MM.1S (cell line): ENCODE measurements around the gene QSOX1.

Experiments used
- DNase-seq: peaks from one replicate; pipeline ENCODE4 v3.0.0-alpha.2; 2015
- H2AFZ ChIP-seq: fragments of 300-600 bp; sonication (generic); 2 replicates; pipeline ENCODE4 v1.6.0; 2016; ENCODE audit warnings: antibody characterized with exemption, low read length
- H3F3A ChIP-seq: fragments of 300-600 bp; sonication (generic); 2 replicates; pipeline ENCODE4 v1.6.1; 2016; ENCODE audit warnings: mild to moderate bottlenecking, antibody characterized with exemption, low read length, moderate library complexity, mixed read lengths; ENCODE audit not compliant: insufficient read depth
- H3K27ac ChIP-seq: fragments of 300-600 bp; sonication (generic); 2 replicates; pipeline ENCODE4 v1.5.1; 2016; ENCODE audit warnings: mild to moderate bottlenecking, low read length
- H3K27me3 ChIP-seq: fragments of 300-600 bp; sonication (generic); replicated peaks from 2 replicates; pipeline ENCODE4 v1.6.0; 2016; ENCODE audit warnings: low read length; ENCODE audit not compliant: insufficient read depth
- H3K36me3 ChIP-seq: fragments of 300-600 bp; sonication (generic); replicated peaks from 2 replicates; pipeline ENCODE4 v1.6.1; 2016; ENCODE audit warnings: mild to moderate bottlenecking, low read length, mixed read lengths; ENCODE audit not compliant: insufficient read depth
- H3K4me1 ChIP-seq: fragments of 300-600 bp; sonication (generic); 2 replicates; pipeline ENCODE4 v1.6.1; 2016; ENCODE audit warnings: low read length, mixed read lengths
- H3K4me2 ChIP-seq: fragments of 300-600 bp; sonication (generic); 2 replicates; pipeline ENCODE4 v1.6.0; 2016; ENCODE audit warnings: low read depth, low read length
- H3K4me3 ChIP-seq: fragments of 300-600 bp; sonication (generic); 2 replicates; pipeline ENCODE4 v1.5.1; 2016; ENCODE audit warnings: low read length, mixed read lengths
- H3K79me2 ChIP-seq: fragments of 300-600 bp; sonication (generic); 2 replicates; pipeline ENCODE4 v1.6.1; 2016; ENCODE audit warnings: mixed run types, low read length, mixed read lengths
- H3K9ac ChIP-seq: fragments of 300-600 bp; sonication (generic); 2 replicates; pipeline ENCODE4 v1.6.1; 2016; ENCODE audit warnings: low read length, mixed read lengths
- H3K9me2 ChIP-seq: fragments of 300-600 bp; sonication (generic); replicated peaks from 2 replicates; pipeline ENCODE4 v1.6.1; 2016; ENCODE audit warnings: mild to moderate bottlenecking, low read length, mixed read lengths; ENCODE audit not compliant: insufficient read depth
- H3K9me3 ChIP-seq: fragments of 300-600 bp; sonication (generic); replicated peaks from 2 replicates; pipeline ENCODE4 v1.6.1; 2016; ENCODE audit warnings: mild to moderate bottlenecking, low read length, mixed read lengths; ENCODE audit not compliant: insufficient read depth
- H4K20me1 ChIP-seq: fragments of 300-600 bp; sonication (generic); 2 replicates; pipeline ENCODE4 v1.6.1; 2016; ENCODE audit warnings: mild to moderate bottlenecking, low read length, moderate library complexity, mixed read lengths; ENCODE audit not compliant: insufficient read depth
- CTCF ChIP-seq: fragments of 300-600 bp; sonication (generic); IDR thresholded peaks from 2 replicates; pipeline ENCODE4 v1.5.1; 2016; ENCODE audit warnings: antibody characterized with exemption, low read length, mixed read lengths
- EZH2 ChIP-seq: fragments of 300-600 bp; sonication (generic); optimal IDR thresholded peaks from 2 replicates; pipeline ENCODE3; 2017; ENCODE audit warnings: low read depth, mild to moderate bottlenecking, antibody characterized with exemption, low read length, mixed read lengths
- EZH2phosphoT487 ChIP-seq: fragments of 300-600 bp; sonication (generic); IDR thresholded peaks from 2 replicates; pipeline ENCODE4 v1.6.1; 2018; ENCODE audit warnings: antibody characterized with exemption, low read length

QSOX1 gene

DNA sequence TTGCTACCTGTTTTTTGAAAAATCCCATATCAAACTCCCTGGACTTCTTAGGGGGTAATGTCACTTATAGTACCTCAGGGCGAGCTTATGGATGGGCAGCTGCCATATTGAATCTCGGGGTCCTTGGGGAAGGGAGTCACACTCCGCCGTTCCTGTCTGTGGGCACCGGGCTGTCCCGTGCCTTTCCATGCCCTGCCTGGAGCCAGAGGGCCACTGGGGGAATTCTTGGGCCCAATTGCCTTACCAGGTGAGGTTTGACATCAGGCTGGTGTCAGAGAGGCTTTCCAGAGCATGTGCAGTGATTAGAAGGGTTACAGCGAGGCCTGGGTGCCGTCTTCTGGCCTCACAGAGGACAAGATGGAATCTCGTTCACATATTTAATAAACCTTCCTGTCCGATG, 28.8 kb downstream of the QSOX1 start:
- no peaks in the 10 kb centered on the region for H3K9me2 ChIP-seq
- no peak overlapping the region for H2AFZ ChIP-seq
- H3K27ac ChIP-seq, result no peak overlapping the region
- H3K4me1 ChIP-seq, result no peaks in the 10 kb centered on the region
- no peaks in the 10 kb centered on the region for H3K9me3 ChIP-seq
- no peaks in the 10 kb centered on the region for H4K20me1 ChIP-seq
- DNase-seq, result no peak
- H3K36me3 ChIP-seq, result no peaks in the 10 kb centered on the region
- no peak for TF ChIP-seq CTCF
- no peak for TF ChIP-seq EZH2
- TF ChIP-seq EZH2phosphoT487, result no peak
- H3K9ac ChIP-seq, result no peak overlapping the region
- no peaks in the 10 kb centered on the region for H3K27me3 ChIP-seq
- H3K4me2 ChIP-seq, result no peak overlapping the region
- no peaks in the 10 kb centered on the region for H3K79me2 ChIP-seq
- H3K4me3 ChIP-seq, result no peak overlapping the region
- H3F3A ChIP-seq, result no peaks in the 10 kb centered on the region

DNA sequence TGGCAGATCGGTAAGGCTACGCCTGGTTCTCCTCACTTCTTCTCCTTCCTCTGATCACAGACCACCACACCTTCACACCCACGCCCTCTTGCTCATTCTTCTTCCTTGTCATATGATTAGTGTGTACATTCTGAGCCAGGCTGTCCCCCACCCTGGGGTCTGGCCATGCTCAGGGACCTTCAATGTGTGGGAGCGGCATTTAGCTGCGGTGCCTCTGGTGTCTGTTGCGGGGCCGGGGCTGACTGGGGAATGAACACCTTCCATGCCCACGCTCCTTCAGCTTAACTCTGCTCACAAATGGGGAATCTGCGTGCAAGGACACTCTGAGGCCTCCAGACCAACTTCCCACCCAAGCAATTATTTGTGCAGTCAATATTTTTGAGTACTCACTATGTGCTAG, 29.4 kb downstream of the QSOX1 start:
- Histone ChIP-seq H3F3A (no peaks in the 10 kb centered on the region), H3K27me3 (no peaks in the 10 kb centered on the region), H3K9me2 (no peaks in the 10 kb centered on the region), H3K27ac (no peak overlapping the region), H3K4me1 (no peaks in the 10 kb centered on the region), H3K9me3 (no peaks in the 10 kb centered on the region), H4K20me1 (no peaks in the 10 kb centered on the region), H3K9ac (no peak overlapping the region), H3K4me2 (no peak overlapping the region), H3K79me2 (no peaks in the 10 kb centered on the region), H2AFZ (no peak overlapping the region), H3K4me3 (no peak overlapping the region), H3K36me3 (no peaks in the 10 kb centered on the region)
- no peak for DNase-seq
- TF ChIP-seq EZH2phosphoT487, result no peak
- no peak for TF ChIP-seq CTCF
- TF ChIP-seq EZH2, result no peak

DNA sequence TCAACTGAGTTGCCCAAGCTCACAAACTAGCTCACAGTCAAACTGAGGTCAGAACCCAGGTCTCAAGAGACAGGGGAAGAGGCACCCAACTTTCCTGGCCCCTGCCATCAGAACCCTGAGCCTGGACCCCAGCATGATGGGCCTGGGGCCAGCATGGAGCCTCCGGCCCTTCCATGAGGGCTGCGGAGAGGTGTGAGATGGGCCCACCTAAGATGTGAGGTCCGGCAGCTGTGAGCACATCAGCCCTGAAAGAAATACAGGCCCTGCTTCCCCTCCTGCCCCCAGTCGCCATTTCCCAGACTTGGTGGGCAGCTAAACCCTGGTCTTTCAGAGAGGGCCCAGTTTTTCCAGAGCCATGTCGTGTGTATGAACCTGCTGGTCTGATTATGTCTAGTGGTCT, 30.6 kb downstream of the QSOX1 start:
- Histone ChIP-seq H3K79me2 (no peaks in the 10 kb centered on the region), H3F3A (no peaks in the 10 kb centered on the region), H3K9me2 (no peaks in the 10 kb centered on the region), H3K4me1 (no peaks in the 10 kb centered on the region), H3K4me2 (no peak overlapping the region), H3K9me3 (no peaks in the 10 kb centered on the region), H3K27ac (no peak overlapping the region), H4K20me1 (no peaks in the 10 kb centered on the region), H3K4me3 (no peak overlapping the region), H3K36me3 (no peaks in the 10 kb centered on the region), H3K27me3 (no peaks in the 10 kb centered on the region), H2AFZ (no peak overlapping the region), H3K9ac (no peak overlapping the region)
- DNase-seq, result no peak
- TF ChIP-seq CTCF (no peak), EZH2 (no peak), EZH2phosphoT487 (no peak)
